HG03354 (cell line): ENCODE measurements around the gene TMEM196.
A peak's percentile ranks its signal among the peaks of the same experiment; 100 is the strongest.

Experiments used
- ATAC-seq: cut with Tn5 transposase; IDR thresholded peaks from one replicate; pipeline ENCODE4 v1.9.1; 2021; ENCODE audit warnings: mild to moderate bottlenecking; ENCODE audit not compliant: unreplicated experiment, poor library complexity, severe bottlenecking

Gene TMEM196

DNA sequence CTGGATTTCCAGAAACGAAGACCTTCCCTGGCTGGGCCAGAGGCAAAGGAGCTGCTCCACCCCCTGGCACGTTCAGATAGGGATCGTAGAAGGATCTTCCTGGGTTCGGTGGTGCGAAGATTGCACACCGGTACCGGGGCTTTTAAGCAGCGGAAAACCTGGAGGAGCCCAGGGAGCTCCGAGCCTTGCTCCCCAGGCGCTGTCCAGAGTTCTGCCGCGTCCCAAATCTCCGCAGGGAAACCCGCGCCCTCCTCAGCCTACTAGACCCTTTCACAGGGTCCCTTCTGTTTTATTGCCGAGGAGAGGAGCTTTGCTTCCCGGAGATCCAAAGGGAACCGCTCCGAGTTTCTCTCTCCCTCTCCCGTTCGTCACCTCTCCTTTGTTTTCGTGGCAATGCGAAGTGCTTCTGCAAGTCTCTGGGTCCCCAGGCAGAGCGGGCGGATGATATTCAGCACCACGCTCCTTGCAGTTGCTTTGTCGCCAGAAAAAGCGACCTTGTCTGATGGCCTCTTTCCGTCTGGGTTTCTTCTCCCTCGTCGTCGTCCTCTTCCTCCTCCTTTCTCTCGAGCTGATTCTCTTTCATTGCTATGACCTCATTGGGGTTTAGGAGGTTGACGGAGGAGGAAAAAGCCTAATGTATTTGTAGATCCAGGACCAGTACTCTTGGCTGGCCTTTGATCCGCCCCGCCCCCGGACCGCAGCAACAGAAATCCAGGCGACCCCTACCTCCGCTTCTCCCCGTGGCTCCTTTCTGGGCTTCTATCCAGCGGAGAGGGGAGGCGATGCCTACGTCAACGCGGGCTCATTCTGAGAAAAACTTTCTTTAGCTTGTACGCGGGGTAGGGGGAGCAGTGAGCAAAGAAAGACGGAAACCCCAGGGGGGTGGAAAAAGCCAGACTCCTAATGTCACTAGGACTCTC, at the start of gene TMEM196:
Gene TMEM196 (minus strand): TSS at position 777 of the 920 bp plus-strand sequence. CDS start 921 bp downstream, outside the sequence.
- ATAC-seq: no peak

DNA sequence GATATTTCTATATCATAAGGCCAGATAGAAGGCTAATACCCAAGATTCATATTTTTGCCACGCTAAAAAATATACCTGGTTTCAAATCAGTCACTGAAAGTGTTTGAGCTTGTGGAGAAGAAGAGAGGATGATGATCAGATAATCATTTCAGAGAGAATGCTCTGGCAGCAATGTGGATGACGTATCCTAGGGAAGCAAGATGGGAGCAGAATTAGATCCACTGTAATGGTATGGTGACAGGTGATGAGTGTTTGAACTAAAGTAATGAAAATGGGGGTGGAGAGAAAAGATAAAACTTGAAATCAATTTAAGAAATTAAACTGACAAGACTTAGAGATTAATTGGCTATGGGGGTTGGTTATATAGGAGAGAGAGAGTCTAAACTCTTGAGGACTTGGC, 42.7 kb upstream of the TMEM196 start:
- no peak for ATAC-seq

- ATAC-seq: no peak
Observed at GRCh38 chr7:19815546-19815945, 42.1 kb upstream of the TMEM196 start.

GRCh38 chr7:19814776-19815175, 41.4 kb upstream of the TMEM196 start:
- ATAC-seq: no peak

- no peak for ATAC-seq
Observed at GRCh38 chr7:19811386-19811785, 38.0 kb upstream of the TMEM196 start.

- ATAC-seq: no peak
Observed at GRCh38 chr7:19798986-19799385, 25.6 kb upstream of the TMEM196 start.

GRCh38 chr7:19783541-19783940, 10.1 kb upstream of the TMEM196 start:
- ATAC-seq: no peak

DNA sequence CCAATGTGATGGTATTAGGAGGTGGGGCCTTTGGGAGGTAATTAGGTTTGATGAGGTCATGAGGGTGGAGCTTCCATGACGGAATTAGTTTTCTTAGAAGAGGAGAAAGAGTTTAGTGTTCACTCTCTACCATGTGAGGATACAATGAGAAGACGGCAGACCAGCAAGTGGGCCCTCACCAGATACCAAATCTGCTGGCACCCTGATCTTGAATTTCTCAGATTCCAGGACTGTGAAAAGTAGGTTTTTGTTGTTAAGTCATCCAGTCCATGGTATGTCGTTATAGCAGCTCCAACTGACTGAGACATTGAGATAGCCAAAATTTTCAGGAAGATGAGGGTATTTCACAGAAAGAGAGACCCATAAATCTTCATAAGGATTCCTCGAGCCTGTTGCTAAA, 3.6 kb upstream of the TMEM196 start:
- ATAC-seq: no peak

- no peak for ATAC-seq
Observed at GRCh38 chr7:19775578-19775977, 2.2 kb upstream of the TMEM196 start.

DNA sequence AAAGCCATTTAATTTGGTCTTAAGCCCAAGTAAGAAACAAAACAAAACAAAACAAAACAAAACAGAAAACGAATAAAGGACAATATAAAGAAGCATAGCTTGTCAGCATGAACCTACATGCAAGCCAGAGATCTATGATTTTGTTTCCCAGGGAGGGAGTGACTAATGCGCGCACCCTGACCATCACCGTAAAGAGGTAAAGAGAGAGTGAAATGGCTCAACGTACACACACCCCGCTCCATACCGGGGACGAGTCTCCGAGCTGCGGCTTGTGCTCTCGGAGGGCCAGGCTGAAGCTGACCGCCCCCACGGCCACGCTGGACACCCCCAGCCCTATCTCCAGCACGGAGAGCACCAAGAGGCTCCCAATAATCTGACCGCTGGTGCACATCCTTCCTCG, 1.1 kb downstream of the TMEM196 start:
- ATAC-seq: no peak

GRCh38 chr7:19762631-19763030, 10.8 kb downstream of the TMEM196 start:
- ATAC-seq: no peak

DNA sequence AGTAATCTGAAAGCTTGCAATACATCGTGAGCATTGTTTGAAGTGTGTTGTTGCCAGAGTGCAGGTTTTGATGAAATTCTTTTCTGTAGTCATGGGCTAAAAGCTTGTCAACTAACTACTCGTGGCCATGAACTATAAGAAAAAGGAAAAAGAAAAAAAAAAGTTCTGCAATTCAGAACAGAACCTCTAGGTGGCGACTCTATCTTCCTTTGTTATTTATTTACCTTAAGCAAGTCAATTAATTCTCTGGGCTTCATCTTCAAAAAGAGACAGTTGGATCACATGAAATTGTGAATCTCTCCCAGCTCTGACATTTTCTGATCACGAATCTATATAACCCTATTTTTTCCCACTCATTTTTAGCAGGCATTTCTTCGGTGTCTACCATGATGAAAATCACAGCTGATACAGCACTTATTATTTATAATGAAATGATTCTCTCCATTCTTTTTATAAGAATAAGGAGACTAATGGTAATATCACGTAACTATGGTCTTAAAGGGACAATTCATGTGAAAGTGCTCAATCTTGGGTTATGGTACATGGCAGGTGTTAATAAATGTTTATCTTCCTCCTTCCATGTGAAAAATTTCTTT, 18.8 kb downstream of the TMEM196 start:
- peak; percentile 69 for ATAC-seq

GRCh38 chr7:19752020-19752419, 21.4 kb downstream of the TMEM196 start:
- ATAC-seq: no peak

DNA sequence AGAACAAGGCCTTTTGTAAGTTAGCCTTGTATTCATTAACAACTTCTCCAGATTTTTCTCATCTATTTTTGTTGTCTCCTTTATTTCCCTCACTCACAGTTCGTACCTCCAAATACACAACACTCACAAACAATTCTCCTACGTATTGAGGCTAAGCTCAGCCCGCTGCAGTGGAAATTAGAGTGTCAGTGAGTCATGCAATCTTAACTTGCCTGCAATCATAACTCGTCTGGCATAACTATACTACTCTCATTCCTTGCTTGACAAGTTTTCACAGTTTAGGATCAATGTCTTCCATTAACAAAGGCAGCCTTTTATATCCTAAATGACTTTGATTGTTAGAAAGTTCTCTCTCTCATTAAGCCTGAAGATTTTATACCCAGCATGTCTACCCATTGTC, 23.8 kb downstream of the TMEM196 start:
- ATAC-seq: no peak

- ATAC-seq: peak; percentile 70
Observed at GRCh38 chr7:19747740-19748339, 25.6 kb downstream of the TMEM196 start.

DNA sequence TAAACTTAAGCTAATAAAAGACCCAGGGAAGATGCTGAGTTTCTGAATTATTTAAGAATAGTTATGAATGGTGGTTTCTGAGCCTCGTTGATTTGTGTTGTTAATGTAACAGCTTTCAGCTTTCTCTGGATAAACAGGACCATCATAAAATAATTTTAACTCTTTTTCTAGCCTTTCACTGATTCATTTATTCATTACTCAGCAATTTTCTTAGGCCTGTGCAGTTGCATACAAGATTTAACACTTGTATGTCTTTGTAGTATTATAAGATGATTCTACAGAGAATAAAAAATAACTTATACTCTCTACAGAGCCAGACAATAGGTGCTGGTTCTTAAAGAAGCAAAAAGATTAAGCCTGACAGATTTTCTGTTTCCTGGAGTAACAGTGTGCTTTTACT, 29.3 kb downstream of the TMEM196 start:
- ATAC-seq: no peak

DNA sequence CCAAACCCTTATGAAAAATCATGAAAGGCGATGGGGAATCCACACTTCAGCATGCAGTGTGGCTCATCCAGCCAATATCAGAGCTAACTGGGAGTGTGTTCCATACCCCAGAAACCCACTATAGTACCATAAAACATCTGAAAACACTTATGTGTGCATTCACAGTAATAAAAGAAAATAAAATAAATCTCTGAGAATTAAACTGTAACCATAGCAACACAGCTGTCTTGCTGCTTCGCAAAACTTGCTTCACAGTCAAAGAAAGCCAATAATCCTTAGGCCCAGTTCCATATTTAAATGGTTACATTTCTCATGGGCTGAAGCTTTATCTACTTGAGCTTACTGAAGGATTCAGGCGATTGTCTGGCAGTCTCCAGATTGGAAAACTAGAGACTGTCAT, 44.7 kb downstream of the TMEM196 start:
- ATAC-seq: no peak

GRCh38 chr7:19725770-19726169, 47.6 kb downstream of the TMEM196 start:
- no peak for ATAC-seq

DNA sequence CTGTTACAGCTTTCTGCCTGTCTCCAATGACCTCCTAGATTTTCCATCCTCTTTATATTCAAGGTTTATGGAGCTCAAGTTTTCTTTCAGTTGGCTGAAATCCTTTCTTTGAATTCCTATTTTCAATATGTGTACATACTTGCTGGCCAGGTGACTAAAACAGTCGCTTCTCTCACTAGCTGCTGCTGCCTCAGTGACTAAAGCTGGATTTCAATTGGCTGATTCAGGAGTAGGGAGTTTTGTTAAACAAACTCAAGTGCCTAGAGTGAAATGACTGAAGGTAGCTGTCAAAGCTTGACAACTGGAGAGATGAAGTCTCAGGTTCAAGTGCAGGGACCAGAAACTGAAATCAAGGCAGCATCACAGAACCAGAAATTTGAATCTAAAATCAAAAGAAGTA, 57.9 kb downstream of the TMEM196 start:
- ATAC-seq: no peak

DNA sequence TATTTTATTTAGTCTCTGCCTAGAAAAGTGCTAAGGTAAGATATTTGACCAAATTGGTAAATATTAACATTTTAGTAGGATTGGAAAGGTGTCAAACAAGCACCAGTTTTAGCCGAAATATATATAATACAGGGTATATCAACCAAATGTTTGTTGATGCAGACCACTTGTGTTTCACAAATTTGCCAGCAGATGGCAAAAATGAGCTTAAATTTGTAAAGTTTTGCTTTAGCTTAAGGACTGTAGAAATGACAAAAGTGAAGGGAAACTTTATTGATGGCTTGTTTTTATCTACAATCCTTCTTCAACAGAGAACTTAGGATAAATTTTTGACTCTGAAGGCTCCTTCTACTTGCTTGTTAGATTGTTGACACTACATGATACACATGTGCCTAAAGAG, 59.7 kb downstream of the TMEM196 start:
- ATAC-seq: no peak

DNA sequence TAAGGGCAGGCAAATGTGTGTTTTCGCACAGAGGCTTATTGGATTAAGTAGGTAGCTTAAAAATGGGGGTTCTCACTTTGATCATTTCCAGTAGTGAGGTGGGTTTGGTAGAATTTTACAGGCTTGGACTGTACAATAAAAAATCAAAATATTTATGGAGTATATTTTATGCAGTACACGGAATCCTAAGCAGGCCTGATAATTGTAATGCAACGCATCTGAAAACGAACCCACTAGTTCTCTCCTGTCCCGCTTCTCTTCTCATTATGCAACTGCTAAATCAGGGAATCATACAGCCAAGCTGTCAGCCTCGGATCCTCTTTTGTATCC, 64.2 kb downstream of the TMEM196 start:
- ATAC-seq: no peak
